ENCODE measurements around the gene BCL6. TPM values are rescaled to one million over a fixed set of nuclear protein-coding genes. Genes with fewer than 3 reads are reported as not detected.

The BCL6 gene
- total and polyA plus RNA-seq, 9 of the 15 experiments (the other 6 are each of a cell fraction or from before 2014, with no cell fraction given) = 0.08 to 3.5 (median 1.6) TPM

DNA sequence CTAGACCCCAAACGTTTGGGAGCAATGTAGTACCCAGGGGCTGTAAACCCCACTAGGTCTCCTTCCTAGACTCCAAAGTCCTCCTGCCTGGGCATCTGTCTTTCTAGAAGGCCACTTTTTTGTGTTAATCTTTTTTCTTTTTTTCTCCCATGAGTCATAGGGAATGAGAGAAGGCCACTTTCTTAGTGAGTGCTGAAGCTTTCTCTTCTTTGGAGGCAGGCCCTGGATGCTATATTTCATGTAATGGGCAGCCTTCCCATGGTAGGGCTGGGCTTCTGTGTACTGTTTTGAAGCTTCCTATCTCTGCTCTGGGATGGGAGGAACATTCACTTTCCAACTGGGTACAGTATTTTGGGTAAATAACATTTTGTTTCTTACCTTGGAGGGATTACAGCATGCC lies 27.7 kb downstream of the BCL6 start:
- intact Hi-C loops (cut with micrococcal nuclease) = loop anchor here (10.0 kb wide), 1 partner anchor 603 kb away; no protein-coding TSS in a partner anchor
- no peak for FAIRE-seq
- Histone ChIP-seq H3K36me3 (ENCODE audit: control insufficient read depth, insufficient read depth, low read length) (no peaks in the 10 kb centered on the region), H4K20me1 (replicated peaks; ENCODE audit: control insufficient read depth, insufficient read depth, low read length) (no peaks in the 10 kb centered on the region), H3K27me3 (ENCODE audit: control insufficient read depth in 2 of 2, insufficient read depth in 2 of 2, low read length in 2 of 2) (no peaks in the 10 kb centered on the region; a peak in 1 of 5 replicates), H3K27ac (ENCODE audit: extremely low read depth, low read depth, low read length) (no peak overlapping the region), H3K79me2 (ENCODE audit: control insufficient read depth, insufficient read depth, low read length) (no peaks in the 10 kb centered on the region), H3K9ac (ENCODE audit: insufficient read depth in 1 of 2, low read depth in 2 of 2, low read length in 2 of 2) (no peak overlapping the region), H3K9me1 (ENCODE audit: control insufficient read depth, insufficient read depth, low read length) (no peaks in the 10 kb centered on the region), H3K4me1 (replicated peaks in 1 of 2; ENCODE audit: control insufficient read depth in 2 of 2, insufficient read depth in 2 of 2, low read length in 2 of 2) (no peaks in the 10 kb centered on the region), H3K9me3 (replicated peaks; ENCODE audit: control insufficient read depth, insufficient read depth, low read depth, low read length) (no peaks in the 10 kb centered on the region), H3K4me2 (ENCODE audit: insufficient read depth, low read length) (no peak overlapping the region), H3K4me3 (no peak overlapping the region), H2AFZ (ENCODE audit: low read depth, low read length) (no peak overlapping the region)
- no peak for DNase-seq (ENCODE audit: extremely low read depth in 1 of 4, low spot score in 3 of 4)
- TF ChIP-seq ZSCAN29 (IDR thresholded peaks at IDR 0.05) (no peak), SMARCC2 (IDR thresholded peaks at IDR 0.05; ENCODE audit: low read depth) (no peak), RBBP5 (IDR thresholded peaks at IDR 0.05; ENCODE audit: borderline replicate concordance, insufficient read depth, low read length, poor library complexity, severe bottlenecking) (no peak), POU5F1 (IDR thresholded peaks at IDR 0.05; ENCODE audit: borderline replicate concordance, low read depth, low read length, partially characterized antibody) (no peak), POLR3G (IDR thresholded peaks at IDR 0.05; ENCODE audit: extremely low read depth, insufficient read length, insufficient replicate concordance) (no peak), ZBTB34 (CRISPR knock-in tag; IDR thresholded peaks at IDR 0.05) (no peak)
- no TSS peak for BruUV-seq (replicated peaks)
- WGBS (ENCODE audit: insufficient coverage, low coverage, missing lambda C conversion rate) = 11% methylated on average over 1 of the region's 1 CpG
- in situ Hi-C loops (cut with MboI) = no loop called here
- ChIA-PET POLR2A (interaction anchor here (0.8 kb wide), 1 partner anchor 16 kb away, joined by 4 read pairs; no protein-coding TSS in a partner anchor), CTCF (ENCODE audit: low intra/inter-chr PET ratio) (interaction anchor here (0.6 kb wide), 1 partner anchor 19 kb away, joined by 3 read pairs; no protein-coding TSS in a partner anchor)
- ATAC-seq = no peak
